Measurements from ENCODE around the gene LGALS12.

LGALS12 gene, protein sequence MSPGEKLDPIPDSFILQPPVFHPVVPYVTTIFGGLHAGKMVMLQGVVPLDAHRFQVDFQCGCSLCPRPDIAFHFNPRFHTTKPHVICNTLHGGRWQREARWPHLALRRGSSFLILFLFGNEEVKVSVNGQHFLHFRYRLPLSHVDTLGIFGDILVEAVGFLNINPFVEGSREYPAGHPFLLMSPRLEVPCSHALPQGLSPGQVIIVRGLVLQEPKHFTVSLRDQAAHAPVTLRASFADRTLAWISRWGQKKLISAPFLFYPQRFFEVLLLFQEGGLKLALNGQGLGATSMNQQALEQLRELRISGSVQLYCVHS

DNA sequence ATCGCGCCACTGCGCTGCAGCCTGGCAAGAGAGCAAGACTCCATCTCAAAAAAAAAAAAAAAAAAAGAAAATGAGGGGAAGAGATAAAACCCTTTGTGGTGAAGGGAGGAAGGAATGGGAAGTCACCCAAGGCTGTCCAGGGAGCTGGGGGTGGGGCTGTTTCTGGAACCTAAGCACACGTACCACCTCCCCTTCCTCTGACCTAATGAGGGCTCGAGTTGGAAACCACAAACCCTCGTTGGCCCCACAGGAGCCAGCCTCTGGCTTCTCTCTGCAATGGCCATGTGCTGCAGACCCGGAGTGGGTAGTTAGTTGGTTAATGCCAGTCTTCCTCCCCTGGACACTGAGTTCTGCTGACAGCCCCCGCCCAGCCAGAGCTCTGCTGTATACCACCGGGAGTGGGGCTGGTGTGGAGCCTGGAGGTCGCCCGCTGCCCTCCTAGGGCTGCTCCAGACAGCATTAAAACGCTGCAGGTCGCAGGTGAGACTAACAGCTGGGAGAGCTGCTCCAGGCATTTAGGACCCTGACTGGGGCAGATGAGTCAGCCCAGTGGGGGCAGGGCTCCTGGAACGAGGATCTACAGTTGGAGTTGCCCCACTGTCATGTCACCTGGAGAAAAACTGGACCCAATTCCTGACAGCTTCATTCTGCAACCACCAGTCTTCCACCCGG lies at the start of gene LGALS12:
TSS of gene LGALS12 (plus strand) at position 228 of the 672 bp plus-strand sequence. CDS start at position 603, 375 bp downstream.
- DNase-seq, result no peak

DNA sequence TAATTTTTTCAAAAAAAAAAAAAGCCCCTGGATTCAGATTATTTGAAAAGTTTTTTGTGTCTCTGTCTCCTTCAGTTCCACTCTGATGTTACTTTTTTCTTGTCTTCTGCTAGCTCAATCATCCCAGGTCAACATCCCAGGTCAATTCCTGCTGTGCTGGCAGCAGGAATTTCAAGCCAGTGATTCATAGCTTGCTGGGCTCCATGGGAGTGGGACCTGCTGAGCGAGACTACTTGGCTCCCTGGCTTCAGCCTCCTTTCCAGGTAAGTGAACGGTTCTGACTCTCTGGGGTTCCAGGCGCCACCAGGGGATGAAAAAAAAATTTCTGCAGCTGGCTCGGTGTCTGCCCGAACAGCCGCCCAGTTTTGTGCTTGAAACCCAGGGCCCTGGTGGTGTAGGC lies 46.3 kb upstream of the LGALS12 start:
- no peak for DNase-seq

DNA sequence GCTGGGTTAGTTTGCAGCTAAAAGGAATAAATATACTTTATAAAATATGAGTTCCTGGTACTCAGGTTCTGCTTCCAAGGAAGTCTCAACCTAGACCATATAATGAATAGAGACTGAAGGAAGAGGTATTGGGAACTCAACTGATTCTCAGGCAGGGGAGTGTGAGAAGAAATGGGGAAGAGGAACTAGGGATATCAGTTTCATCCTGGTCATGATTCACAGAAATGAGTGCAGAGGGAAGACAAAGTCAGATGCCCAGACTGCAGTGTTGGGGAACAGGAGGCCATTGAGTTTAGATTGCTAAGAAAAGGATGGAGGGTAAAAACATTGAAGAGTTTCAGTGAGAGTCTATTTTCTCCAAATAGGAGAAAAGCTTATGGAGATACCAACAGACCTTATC lies 43.7 kb upstream of the LGALS12 start:
- DNase-seq, result no peak

DNA sequence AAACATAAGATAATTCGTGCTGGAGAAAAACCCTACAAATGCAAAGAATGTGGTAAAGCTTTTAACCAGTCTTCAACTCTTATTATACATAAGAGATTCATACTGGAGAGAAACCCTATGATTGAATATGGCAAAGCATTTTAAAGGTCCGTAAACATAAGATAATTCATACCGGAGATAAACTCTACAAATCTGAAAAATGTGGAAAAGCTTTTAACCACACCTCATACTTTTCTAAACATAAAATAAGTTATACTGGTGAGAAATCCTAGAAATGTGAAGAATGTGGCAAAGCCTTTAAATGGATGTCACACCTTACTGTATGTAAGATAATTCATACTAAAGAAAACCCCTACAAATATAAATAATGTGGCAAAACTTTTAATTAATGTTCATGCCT lies 35.6 kb upstream of the LGALS12 start:
- DNase-seq, result no peak

DNA sequence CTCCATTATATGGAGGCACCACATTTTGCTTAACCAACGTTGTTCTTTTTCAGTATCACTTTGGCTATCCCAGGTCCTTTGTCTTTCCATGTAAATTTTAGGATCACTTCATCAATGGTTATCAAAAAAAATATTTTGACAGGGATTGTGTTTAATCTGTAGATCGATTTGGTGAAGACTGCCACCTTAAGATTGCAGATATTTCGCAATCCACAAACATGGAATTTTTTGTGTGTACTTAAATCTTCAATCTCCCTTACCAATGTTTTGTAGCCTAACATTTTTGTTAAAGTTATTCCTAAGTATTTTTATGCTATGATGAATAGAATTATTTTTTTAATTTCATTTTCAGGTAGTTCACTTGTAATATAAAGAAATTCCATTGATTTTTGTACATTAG lies 33.5 kb upstream of the LGALS12 start:
- no peak for DNase-seq

DNA sequence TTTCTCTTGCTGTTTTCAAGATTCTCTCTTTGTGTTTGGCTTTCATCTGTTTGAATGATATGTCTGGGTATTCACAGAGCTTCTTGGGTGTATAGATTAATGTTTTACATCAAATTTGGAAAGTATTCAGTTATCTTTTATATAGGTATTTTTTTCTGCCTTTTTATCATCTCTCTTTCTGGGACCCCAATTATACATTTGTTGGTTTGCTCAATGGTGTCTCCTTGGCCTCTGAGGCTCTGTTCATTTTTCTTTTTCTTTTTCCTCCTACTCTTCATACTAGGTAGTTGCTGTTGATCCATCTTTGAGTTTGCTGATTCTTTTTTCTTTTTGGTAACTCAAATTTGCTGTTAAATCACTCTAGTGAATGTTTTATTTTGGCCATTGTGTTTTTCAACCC lies 29.3 kb upstream of the LGALS12 start:
- DNase-seq, result no peak

DNA sequence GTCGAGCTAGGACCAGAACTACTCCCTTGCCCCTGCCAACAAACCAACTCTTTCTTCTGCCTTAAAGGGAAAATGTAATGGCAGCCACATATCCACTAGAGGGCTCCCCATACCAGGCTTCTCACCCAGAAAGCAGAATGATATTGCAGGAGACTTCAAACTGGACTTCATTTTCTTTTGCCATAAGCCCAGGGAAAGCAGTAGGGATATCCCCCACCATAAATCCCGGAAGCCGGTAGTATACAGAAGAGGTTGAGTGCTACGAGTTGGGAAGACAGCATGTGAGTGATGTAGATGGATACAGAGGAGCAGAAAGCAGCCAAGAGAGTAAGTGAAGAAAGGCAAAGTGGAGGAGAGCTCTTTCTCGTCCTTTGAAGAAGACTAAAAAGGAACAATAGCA lies 27.0 kb upstream of the LGALS12 start:
- DNase-seq, result peak; percentile 3

DNA sequence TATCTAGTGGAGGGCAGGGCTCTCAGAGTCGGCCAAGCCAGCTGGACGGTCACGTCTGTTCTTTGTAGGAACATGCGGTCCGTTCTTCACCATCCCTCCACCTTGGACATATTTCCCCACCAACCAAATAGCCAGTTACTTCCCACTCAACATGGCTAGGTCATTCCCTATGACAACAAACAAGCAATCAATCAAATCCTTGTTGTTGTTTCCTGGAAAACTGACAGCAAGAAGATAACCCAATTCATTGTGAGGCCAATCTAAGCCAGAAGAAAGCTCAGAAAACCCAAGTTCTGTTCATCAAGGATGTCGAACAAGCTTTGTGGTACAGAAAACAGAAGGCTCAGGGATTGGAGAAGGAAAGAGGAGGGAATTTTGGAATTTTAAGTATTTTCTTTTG lies 25.8 kb upstream of the LGALS12 start:
- no peak for DNase-seq

DNA sequence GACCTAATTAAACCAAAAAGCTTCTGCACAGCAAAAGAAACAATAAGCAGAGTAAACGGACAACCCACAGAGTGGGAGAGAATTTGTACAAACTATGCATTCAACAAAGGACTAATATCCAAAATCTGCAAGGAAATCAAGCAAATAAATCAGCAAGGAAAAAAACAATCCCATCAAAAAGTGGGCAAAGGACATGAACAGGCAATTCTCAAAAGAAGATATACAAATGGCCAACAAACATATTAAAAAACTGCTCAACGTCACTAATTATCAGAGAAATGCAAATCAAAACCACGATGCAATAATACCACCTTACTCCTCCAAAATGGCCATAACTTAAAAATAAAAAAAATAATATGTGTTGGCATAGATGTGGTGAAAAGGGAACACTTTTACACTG lies 20.1 kb upstream of the LGALS12 start:
- DNase-seq, result no peak

DNA sequence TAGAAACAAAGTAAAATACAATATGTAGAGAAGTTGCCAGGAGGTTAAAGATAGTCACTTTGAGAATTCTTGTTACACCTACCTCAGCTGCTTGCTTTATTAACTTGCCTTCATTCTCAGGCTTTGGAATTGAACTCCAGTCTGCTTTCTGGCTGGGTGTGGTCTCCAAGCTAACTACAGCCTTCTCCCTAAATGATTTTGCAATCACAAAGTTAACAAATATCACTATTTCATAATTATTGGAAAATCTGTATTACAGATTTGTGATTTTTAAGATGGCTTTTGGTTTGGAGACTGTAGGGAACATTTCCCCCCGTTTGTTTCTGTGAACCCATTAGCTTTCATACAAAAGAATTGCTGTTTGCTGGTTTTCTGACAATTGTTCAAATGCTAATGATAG lies 17.1 kb upstream of the LGALS12 start:
- DNase-seq, result no peak

DNA sequence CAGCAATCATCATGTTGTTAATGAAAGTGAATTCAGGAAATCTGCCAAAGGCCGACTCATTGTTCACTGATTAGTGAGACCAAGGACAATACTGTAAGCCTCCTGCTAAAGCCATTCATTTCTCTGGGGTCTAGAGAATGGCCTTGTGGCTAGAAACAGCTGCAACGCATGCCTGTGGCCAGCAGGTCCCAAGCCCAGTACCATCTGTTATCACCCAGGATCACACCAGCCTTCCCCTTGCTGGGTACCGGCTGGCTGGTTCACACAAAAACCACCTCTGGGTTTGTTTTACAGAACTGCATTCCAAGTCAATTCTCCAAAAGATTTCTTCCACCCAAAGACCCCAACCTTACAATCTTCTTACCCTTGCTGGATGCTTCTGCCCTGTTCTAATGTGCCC lies 16.0 kb upstream of the LGALS12 start:
- no peak for DNase-seq

DNA sequence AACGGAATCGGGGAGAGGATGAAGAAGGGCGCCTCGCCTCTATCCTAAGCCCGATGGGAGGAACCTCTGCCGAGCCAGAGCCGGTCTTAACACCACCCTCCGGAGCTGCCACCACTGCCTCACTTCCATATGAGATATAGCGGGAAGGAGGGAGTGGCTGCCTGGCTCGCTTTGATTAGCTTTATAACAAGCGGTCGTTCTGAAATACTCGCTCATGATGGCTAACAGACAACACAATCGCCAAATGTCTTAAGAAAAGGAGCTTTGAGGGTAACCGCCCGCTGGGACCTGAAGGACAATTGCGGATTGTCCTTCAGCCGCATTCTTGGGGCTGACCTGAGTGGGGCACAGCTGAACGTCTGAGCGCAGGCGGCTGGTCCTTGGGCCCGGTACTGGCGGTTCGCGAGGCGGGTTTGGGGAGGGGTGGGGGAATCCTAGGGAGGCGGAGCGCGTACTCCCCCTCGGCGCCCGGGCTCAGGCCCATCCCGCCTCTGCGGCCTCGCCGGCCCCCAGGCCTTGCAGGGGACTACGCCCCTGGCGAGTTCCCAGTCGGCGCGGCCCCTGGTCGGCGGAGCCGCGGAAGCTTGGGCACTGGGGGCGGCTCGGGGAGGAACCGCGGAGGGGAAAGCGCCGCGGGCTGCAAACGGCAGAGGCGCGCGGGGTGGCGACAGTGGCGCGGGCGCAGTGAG lies 15.2 kb upstream of the LGALS12 start, which contains the start of gene PLAAT5:
TSS of gene PLAAT5 (minus strand) at position 617 of the 689 bp plus-strand sequence. CDS start at position 484, 133 bp downstream.
- DNase-seq, result no peak

DNA sequence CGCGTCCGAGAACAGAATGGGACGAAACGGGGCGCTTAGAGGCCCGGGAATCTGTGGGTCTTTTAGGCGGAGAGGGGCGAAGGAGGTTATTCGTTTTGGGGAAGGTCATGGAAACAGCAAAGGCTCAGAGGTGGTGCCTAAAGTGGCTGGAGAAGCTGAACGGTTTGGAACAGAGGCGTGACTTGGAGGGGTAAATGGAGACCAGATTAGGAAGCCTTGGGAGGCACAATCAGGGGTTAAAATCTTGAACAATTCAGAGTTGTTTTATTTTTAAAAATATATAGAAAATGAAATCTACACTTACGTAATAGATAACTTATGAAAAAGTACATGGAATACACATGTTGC lies 14.7 kb upstream of the LGALS12 start:
- no peak for DNase-seq

DNA sequence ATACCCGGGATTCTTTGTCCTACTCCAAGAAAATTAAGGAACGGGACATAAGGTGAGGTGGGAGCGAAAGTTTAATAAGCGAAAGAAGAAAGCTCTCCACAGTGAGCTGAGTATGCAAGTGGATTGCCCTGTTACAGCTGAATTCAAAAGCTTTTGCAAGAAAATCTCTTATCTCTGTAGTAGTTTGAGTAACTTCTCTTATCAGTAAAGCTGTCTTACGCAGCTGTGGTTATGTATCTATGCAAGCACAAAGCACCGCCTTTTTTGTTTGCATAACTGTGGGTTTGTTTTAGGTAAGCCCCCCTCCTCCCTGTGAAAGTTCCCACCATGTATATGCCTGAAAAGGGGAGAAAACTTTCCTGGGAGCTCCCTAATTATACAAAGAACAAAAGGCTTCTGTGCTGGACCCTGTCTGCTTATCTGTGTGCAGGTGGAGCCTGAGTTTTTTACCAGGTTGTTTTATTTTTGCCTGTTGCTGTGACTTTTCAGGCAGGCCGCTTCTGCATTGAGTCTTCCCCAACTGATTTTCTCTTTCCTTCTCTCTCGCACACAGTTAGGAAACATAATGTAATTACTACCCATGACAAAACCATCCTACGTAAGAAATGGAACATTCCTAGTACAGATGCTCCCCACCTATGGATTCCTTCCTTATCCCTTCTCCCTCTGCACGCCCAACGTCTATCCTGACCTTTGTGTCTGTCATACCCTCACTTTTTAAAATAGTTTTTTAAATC lies 14.1 kb upstream of the LGALS12 start:
- no peak for DNase-seq

DNA sequence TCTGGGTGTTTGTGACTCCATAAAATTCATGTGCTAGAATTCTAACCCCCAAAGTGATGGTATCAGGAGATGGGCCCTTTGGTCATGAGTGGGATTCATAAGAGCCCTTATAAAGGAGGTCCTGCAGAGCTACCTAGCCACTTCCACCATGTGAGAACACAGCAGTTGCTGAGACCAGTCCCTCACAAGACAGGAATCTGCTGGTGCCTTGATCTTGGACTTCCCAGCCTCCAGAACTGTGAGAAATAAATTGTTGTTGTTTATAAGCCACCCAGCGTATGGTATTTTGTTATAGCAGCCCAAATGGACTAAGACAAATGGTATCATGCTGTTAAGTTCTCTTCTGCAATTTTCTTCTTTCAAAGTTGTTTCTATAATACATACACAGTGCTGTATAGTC lies 13.4 kb upstream of the LGALS12 start:
- no peak for DNase-seq

DNA sequence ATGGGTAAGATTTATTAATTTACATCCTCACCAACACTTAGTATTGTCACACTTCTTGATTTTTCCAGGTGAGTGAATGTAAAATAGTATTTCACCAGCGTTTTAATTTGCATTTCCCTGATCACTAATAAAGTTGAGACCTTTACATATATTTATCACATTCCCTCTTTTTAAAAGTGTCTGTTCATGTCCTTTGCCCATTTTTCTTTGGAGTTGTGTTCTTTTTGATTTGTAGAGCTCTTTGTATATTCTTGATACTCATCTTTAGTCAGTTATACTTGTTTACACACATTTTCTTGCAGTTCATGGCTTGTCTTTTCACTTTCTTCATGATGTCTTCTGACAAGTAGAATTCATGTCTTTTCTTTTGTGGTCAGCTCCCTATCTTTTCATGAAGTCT lies 12.8 kb upstream of the LGALS12 start:
- no peak for DNase-seq

DNA sequence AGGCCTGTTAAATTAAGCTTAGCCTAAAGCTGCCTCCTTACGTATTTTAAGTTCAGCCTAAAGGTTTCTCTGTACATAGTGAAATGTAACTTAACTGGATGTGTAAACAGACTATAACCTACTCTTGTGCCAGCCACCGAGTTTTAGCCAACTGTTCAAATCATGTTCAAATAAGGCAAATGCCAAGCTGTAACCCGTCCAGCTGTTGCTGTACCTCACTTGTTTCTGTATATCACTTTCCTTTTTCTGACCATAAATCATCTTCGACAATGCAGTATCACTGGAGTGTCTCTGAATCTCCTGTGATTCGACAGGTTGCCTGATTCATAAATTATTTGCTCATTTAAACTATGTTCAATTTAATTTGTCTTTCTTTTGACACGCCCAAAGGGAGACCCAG lies 10.9 kb upstream of the LGALS12 start:
- DNase-seq, result no peak

DNA sequence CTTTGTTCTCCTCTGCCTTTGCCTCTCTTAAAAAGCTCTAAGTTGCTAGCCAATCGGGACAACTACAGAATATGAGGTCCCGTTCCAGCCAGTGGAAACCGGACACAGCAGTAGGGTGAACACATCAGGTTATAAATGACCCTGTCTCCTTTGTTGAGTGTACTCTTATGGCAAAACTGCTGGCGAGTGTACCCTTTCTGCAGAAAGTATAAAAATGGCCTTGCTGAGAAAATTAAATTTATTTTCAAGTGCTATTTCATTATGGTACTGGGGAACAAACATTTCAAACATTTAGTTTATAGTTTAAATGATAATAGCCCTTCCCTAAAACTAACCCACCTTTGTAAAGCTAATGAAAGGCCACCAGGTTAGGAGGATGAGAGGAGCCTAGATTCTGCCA lies 6.0 kb upstream of the LGALS12 start:
- no peak for DNase-seq

DNA sequence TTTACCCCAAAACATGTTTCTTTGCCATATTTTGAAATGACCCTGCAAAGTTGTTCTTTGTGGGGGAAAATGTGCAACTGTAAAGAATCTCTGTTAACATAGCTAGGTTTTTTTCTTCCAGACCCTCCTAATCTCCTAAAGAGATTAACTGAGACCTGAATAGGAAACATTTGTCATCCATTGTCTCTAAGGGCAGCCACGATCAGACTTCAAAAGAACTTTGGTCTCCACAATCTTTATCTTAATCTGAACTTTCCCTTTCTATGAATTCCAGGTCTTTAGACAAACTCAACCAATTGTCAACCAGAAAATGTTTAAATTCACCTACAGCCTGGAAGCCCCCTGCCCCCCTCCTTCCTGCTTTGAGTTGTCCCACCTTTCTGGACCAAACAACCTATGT lies 4.6 kb upstream of the LGALS12 start:
- no peak for DNase-seq

DNA sequence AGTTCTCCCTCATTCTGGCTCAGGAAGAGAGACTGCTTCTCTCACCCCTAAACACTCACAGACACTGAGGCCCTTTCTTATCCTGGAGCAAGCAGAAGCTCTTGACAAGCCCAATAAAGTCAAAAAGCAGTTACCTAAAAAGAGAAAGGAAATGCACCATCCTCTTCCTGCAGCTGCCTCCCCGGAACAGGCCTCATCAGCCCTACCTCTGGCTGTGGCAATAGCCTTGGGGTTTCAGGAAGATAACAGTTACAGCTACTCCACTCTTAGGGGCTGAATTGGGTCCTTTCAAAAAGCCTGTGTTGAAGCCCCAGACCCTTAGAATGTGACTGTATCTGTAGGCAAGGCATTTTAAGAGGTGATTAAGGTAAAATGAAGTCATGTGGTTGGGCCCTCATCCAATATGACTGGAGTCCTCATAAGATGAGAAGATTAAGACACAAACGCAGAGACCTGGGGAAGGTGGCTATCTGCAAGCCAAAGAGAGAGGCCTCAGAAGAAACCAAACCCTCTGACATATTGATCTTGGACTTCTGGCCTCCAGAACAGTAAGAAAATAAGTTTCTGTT lies 3.5 kb upstream of the LGALS12 start:
- no peak for DNase-seq

DNA sequence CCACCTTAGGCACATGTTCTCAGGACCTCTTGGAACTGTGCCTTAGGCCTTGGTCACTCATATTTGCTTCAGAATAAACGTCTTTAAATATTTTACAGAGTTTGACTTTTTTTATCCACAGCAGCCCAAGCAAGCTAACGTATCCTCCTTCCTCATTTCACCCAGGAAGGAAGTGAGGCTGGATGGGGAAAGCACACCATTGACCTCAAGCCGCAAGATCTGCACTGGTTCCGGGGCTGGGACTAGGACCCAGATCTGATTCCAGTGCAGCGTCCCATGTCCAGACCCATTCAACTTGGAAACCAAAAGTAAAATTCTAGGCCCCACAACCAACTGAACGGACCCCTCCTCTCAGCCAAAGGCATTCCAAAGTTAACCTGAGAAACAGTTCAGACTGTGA lies 2.4 kb upstream of the LGALS12 start:
- no peak for DNase-seq

DNA sequence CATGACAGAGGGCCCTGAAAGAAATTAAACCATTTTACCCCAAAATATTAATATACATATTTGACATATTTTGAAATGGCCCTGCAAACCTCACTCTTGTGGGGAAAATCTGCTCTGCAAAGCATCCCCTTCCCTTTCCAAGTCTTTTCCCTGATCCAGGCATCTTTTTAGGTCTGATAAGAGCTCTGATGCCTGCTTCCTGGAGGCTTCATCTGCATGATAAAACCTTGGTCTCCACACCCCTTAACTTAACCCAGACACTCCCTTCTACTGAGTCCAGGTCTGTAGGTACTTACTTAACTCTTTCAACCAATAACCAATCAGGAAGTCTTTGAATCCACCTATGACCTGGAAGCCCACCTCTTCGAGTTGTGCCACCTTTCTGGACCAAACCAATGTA lies 1.8 kb upstream of the LGALS12 start:
- DNase-seq, result no peak

DNA sequence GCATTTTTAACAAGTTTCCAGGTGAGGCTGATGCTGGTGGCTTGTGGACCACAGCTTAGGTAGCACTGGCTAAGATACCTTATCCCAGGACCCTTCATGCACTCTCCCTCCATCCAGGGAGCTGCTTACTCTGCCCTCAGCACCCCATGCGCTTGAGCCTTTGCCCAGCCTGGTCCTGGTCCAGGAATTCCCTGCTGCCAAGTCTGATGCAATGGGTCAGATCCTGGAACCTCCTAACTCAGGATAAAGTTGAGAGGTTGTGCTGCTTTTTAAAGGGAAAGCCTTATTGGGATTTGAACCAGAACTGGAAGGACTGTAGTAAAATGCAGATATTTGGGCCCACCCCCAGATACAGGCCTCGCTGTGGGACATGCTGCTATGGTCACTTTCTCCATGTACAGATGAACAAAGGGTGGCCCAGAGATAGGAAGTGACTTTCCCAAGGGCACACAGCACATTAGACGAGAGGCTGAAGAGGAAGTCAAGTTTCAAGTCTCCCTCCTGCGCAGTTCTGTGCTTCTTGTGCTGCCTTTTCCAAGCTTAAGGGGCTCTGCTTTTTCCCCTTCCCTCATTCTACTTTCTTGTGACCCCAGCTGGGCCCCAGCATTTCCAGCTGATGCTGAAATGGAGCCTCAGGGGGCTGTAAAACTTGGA lies 824 bp upstream of the LGALS12 start:
- DNase-seq, result no peak

Measured in DMS 273 treated with DMSO at 0.1 percent for 48 hours (cell line).